GM18909 (cell line): ENCODE measurements around the gene NFKBIB.
"Not testable (repeated sequence)": the region's sequence is repeated elsewhere in the genome, so short reads cannot be mapped to it uniquely, and the experiment has no call there.

ENCODE experiments used
- ATAC-seq: cut with Tn5 transposase; IDR thresholded peaks from one replicate; pipeline ENCODE4 v1.9.1; 2021; ENCODE audit warnings: mild to moderate bottlenecking; ENCODE audit not compliant: unreplicated experiment, poor library complexity

NFKBIB gene

DNA sequence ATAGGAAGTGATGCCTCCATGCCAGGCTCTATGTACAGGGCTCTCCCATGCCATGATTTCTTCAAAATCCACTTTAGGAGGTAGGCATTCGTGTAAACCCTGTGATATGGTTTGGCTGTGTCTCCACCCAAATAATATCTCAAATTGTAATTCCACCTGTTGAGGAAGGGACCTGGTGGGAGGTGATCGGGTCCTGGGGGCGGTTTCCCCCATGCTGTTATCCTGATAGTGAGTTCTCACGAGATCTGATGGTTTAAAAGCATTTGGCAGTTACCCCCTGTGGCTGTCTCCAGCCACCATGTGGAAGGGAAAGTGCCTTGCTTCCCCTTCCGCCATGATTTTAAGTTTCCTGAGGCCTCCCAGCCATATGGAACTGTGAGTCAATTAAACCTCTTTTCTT lies 22.7 kb downstream of the NFKBIB start:
- ATAC-seq, result no peak

DNA sequence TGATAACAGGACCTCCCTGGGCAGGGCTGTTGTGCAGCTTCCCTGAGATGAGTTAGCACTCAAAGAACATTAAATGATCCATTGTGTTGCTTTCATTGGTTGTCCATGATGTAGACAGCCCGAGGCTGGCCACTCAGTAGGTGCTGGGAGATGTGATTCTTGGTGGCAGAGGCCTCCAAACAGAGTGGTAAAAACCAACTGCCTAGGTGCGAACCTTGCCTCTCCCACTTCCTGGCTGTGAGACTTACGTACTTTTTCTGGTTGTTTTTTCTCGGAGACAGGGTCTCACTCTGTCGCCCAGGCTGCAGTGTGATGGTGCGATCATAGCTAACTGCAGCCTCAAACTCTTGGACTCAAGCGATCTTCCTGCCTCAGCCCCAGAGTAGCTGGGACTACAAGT lies 24.6 kb downstream of the NFKBIB start:
- no peak for ATAC-seq

DNA sequence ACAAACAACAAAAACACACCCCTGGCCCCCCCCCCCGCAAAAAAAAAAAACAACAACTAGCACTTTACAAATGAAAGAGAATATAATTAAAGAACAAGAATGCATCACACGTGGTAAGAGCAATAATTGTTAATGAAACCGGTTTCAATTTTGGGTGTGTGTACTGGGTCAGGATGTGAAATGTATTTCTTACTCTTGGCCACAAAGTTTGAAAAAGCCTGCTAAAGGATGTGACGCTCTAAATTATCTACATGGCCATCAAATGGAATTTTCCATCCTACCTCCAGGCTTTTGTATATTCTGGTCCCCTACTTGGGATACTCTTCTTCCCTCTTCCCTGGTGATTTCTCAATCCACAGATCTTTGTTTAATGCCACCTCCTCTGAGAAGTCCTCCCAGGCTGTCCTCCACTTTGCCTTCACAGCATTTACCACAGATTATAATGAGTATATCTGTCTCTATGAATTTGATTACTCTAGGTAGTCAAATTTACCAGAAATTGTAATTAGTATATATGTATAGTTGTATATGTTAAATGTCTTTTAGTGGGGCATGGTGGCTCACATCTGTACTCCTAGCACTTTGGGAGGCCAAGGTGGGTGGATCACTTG lies 28.7 kb downstream of the NFKBIB start:
- no peak for ATAC-seq

DNA sequence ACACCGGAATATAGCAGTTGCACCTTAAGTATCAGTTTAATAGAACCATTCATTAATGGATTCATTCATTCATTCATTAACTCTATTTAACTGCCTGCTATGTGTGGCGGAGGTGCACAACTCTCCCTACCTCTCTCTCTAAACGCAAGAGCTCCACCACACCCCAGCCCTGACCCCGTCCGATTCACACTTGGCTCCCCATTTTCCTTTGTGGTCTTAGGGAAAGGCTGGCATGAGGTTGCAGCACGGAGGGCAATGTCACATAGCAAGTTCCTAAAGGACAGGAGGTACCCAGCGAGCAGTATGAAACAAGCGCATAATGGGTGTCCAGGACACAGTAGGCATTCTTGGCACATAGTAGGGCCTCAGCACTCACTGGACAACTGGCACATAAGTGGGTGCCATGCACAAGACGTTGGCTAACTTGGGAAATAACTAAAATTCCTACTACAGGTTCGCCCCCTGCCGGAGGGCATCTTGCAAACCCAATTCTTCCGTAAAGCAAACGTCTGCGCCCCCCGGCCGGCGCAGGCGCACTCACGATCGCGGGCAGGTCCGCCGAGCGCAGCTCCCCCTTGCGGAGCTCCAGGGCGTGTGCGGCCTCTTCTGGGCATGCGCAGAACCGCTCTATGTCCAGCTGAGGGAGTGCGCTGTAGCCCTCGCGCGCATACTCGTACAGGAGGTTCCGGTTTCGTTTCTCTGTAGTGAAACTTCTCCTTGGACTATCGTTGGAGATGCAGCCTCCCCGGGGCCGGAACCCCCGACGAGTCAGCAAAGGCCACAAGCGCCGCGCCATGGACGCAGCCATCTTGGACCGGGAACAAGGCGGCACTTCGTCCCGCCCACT lies 30.4 kb downstream of the NFKBIB start, which contains the start of gene SARS2:
Gene SARS2 (minus strand): TSS at position 835 of the 847 bp plus-strand sequence. CDS start 27 bp downstream, at position 808.
- peak; percentile 79 for ATAC-seq

DNA sequence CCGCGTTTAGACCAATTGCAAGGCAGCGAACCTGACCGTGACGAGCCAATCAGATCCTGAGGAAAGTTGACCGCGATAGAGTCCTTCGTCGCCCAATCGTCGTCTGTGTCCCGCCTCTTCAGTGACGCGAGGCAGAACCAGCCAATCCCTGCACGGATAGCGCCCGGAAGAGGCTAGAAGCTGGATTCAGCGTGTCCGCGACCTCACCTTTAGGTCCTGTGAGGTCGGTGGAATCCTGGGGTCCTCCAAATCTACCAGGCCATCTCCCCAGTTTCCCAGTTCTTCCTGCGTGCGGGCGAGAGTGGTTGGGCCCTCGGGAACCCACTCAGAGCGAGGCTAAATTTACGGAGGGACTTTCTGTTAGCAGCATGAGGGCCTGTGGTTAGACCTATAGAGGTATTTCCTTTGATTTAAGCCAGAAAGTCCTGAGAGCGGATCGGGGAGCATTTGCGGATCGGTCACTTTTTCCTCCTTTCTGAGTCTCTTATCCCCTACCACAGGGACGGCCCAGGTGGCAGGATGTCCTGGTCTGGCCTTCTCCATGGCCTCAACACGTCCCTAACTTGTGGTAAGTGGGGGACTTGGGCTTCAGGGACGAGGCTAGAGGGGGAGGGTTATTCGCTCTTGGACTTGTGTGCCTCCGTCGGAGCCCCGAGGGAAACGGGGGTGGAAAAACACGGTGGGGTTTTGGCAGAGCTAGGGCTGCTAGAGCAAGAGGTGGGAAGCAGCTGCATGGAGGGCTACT lies 31.2 kb downstream of the NFKBIB start, which contains the start of gene MRPS12:
Gene MRPS12 (plus strand): TSS at position 169 of the 745 bp plus-strand sequence. CDS start 351 bp downstream, at position 520.
- peak; percentile 90 for ATAC-seq

DNA sequence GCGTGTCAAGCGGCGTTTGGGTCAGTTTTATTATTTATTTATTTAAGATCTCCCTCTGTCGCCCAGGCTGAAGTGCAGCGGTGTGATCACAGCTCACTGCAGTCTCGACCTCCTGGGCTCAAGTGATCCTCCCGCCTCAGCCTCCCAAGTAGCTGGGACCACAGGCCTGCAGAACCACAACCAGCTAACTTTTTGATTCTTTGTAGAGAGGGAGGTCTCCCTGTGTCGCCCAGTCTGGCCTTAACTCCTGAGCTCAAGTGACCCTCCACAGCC lies 31.7 kb downstream of the NFKBIB start:
- ATAC-seq, result no peak

DNA sequence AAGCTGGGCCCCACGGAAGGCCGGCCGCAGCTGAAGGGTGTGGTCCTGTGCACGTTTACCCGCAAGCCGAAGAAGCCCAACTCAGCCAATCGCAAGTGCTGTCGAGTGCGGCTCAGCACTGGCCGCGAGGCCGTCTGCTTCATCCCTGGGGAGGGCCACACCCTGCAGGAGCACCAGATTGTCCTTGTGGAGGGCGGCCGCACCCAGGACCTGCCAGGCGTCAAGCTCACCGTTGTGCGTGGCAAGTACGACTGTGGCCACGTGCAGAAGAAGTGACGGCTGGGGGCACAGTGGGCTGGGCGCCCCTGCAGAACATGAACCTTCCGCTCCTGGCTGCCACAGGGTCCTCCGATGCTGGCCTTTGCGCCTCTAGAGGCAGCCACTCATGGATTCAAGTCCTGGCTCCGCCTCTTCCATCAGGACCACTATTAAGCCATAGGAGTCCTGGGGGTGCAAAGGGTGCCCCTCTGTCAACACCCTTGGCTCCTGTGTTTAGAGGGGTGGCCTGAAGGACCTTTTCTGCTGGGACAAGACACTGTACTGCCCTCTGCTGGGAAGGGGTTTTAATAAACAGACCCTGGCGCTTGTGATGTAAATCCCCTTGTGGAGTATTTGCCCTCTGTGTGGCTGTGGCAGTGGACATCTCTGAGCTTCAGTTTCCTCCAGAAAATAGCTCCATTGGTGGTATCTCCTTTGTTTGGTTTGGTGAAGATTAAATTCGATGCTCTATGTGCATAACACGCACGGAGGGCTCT lies 32.8 kb downstream of the NFKBIB start:
- ATAC-seq, result no peak

DNA sequence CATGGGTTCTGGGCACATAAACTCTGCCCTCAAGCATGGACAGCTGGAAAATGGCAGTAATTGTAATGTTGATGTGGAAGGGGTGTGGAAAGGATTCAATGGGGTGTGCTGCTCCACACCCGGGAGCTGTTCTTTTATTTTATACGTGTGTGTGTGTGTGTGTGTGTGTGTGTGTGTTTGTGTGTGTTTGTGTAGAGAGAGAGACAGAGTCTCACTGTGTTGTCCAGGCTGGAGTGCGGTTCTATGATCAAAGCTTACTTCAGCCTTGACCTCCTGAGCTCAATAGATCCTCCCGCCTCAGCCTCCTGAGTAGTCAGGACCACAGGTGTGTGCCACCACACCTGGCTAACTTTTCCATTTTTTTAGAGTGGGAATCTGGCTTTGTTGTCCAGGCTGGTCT lies 33.8 kb downstream of the NFKBIB start:
- ATAC-seq, result no peak

DNA sequence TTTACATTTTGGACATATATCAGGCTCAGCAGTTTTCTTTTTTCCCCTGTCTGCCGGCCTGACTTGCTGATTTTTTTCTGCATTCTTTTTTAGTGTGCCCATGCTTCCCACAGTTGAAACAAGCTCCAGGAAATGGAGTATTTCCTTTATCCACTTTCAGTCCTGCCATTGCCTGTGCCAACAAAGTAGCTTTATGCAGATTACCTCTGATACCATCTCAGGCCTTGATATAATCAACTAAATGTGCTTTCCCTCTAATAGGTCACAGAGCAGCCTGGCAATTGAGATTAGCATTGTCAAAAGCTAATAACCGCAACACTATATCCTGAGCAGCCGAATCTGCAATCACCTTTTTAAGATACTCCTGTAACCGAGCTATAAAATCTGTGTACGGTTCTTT lies 40.2 kb downstream of the NFKBIB start:
- no peak for ATAC-seq

DNA sequence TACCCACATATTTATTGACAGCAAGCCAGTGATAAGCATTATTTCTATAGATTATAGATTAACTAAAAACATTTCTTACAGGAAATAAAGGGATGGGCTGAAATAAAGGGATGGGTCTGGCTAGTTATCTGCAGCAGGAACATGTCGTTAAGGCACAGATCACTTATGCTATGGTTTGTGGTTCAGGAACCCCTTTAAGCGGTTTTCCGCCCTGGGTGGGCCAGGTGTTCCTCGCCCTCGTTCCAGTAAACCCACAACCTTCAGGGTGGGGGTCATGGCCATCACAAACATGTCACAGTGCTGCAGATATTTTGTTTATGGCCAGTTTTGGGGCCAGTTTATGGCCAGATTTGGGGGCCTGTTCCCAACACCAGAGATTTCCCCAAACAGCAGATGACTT lies 41.7 kb downstream of the NFKBIB start:
- not testable (repeated sequence) for ATAC-seq

DNA sequence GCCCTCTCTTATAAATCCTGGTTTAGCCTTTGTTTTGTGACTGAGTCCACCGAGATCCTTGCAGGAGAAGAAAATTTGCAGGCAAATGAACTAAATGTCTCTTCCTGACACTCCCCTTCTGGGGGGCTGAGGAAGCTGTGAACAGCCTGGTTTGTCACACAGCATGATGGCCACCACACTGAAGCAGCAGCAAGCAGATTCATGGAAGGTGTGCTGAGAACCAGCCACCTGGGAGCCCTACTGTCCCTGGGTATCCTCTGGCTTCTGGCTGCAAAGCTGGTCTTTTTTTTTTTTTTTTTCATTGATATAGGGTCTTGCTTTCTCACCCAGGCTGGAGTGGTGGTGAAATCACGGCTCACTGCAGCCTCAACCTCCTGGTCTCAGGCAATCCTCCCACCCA lies 42.2 kb downstream of the NFKBIB start:
- no peak for ATAC-seq

DNA sequence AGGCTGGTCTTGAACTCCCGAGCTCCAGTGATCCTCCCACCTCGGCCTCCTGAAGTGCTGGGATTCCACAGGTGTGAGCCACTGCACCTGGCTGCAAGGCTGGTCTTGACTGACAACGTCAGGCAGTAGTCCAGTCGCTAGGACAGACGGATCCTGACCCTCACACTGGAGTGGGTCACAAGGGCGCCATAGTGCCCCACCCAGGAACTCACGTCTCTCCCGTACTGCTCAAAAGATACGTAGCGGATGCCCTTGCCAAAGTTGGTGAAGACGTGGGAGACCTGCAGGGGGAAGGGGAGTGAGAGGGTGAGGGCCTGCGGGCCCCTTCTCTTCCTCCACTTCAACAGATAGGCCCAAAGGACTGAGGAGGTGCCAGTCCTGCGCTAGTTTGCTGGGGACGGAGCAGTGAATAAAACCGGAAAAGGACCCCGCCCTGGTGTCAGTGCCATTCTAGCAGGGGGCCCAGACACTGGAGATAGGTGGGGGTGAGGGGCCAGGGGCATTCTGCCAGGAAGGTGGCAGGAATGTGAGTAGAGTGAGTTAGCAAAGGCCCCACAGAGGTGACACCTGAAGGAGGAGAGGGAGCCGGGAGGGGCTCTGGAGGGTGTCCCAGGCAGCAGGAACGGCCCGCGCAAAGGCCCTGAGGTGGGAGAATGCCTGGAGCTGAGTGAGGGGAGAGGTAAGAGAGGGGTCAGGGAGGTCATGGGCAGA lies 42.9 kb downstream of the NFKBIB start:
- no peak for ATAC-seq

DNA sequence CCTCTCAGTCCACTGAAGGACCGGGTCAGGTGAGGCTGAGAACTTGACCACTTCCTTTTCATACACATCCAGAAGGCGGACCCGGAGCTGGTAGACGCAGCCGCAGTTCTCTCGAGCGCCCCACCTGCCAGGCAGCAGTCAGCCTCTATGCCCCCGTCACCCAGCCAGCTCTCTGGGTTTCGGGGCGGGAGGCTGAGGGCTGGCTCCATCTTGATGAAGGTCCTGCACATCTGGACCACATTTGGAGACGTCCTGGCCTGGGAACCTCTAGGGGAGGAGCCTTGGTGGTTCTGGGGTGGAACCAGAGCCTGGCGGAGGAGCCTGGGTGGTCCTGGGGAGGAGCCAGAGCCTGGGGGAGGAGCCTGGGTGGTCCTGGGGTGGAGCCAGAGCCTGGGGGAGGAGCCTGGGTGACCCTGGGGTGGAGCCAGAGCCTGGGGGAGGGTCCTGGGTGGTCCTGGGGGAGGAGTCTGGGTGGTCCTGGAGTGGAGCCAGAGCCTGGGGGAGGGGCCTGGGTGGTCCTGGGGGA lies 45.3 kb downstream of the NFKBIB start:
- no peak for ATAC-seq

DNA sequence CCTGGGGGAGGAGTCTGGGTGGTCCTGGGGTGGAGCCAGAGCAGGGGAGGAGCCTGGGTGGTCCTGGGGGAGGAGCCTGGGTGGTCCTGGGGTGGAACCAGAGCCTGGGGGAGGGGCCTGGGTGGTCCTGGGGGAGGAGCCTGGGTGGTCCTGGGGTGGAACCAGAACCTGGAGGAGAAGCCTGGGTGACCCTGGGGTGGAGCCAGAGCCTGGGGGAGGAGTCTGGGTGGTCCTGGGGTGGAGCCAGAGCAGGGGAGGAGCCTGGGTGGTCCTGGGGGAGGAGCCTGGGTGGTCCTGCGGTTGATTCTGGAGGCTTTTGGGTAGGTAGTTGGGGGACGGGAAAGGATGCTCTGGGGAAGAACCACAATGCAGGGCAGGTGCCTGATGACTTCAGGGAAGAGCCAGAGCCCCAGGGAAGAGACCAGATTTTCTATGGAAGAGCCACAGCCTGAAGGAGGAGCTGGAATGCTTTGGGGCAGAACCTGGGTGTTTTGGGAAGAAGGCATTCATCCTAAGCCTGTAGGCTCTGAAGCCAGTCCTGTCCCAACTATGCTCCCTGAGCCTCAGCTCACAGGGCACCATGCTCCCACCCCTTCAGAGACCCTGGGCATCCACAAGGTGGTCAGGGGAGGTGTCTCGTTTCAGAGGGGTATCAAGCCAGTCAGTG lies 45.9 kb downstream of the NFKBIB start:
- ATAC-seq, result no peak

DNA sequence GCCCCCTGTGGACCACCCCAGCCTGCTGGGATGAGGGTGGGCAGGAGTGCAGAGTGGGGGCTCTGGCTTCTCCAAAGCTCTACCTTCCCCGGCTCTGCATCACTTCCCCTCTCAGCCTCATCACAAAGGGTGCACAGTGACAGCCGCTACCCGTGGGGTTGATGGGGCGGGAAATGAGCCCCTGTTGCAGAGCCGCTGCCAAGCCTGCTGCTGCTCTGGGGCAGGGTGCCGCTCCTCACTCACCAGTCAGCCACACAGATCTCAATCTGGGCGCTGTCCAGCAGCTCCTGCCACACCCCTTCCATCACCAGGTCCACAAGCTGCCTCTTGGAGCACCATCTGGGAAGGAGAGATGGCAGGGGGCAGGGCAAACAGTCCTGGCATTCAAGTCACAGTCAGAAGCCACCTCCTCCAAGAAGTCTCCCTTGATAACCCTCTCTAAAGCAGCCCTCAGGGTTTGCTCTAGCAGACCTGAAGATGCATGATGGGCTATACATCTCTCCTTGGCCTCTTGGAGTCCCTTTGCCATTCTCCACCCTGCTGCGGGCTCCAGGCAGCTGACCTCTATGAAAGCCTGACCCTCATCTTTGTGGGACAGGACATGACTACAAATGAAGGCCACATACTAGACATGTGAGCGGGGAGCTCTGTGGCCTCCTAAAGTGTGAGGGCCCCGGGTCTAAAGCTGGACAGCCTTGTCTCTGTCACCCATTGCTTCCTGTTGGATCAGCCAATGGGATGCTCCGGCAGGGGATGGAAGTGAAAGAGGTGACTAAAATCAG lies 46.7 kb downstream of the NFKBIB start:
- no peak for ATAC-seq

DNA sequence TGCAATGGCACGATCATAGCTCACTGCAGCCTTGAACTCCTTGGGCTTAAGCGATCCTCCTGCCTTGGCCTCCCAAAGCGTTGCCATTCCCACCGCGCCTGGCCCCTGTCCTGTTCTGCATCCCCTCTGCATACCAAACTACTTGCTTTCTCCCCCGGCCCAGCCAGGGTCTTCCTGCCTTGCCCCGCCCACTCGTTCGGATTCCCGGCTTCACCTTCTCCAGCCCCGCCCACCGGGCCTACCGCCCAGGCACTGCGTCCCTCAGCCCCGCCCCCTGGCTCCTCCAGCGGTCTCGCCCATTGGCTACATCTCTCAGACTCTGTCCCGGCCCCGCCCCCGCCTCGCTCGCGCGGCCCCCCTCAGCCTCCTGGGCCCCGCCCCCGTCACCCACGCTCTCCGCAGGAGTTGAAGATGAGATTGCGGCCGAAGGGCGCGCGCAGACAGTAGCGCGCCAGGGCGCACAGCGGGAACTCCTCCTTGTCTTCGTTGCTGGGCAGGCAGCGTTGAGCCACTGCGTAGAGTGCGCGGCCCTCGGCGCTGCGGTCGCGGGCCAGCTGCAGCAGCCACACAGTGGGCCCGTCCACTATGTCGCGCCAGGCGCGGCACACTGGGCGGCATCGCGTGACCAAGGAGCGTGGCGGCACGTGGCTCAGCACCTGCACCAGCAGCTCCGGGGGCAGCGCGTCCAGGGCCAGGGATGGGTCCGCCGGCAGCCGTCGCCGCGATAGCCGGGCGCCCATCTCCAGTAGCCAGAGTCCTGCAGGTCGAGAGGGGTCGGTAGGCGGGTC lies 50.0 kb downstream of the NFKBIB start:
- ATAC-seq, result no peak

DNA sequence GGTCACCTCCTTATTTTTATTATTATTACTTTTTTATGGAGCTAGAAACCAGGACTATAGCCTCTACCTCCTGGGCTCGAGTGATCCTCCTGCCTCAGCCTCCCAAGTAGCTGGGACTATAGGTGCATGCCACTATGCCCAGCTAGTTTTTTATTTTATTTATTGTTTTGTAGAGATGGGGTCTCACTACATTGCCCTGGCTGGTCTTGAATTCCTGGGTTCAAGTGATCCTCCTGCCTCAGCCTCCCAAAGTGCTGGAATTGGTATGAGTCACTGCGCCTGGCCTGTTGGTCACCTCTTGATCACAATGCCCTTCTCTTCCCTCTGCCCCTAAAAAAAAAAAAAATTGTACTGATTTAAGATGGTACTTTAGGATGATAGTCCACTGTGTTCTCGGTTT lies 51.4 kb downstream of the NFKBIB start:
- ATAC-seq, result no peak
